PC-3 (cell line): ENCODE measurements around the gene IL6ST. TPM values are rescaled to one million over a fixed set of nuclear protein-coding genes. Genes with fewer than 3 reads are reported as not detected.

Experiments used
- ATAC-seq: fragments of 200-7000 bp; cut with Tn5 transposase; 2 replicates; pipeline ENCODE4 v1.9.1; 2020; ENCODE audit warnings: mild to moderate bottlenecking, moderate library complexity
- BruUV-seq: library from RNA; stranded (reverse); fragments of 400-500 nt; replicated peaks from 2 replicates; lab custom pipeline; 2021; lab: Mats Ljungman, UMichigan
- CTCF ChIA-PET: fragments of 300-600 bp; sonication (Branson Sonifier 250); formaldehyde crosslinking; loops from one replicate; lab custom pipeline; 2022; ENCODE audit warnings: antibody characterized with exemption; lab: Charles Lee
- POLR2A ChIA-PET: fragments of 300-600 bp; sonication (Branson Sonifier 250); formaldehyde crosslinking; loops from one replicate; lab custom pipeline; 2022; ENCODE audit warnings: antibody characterized with exemption; ENCODE audit not compliant: unreplicated experiment; lab: Charles Lee
- DNase-seq: peaks from one replicate; pipeline ENCODE4 v3.0.0-alpha.2; 2015
- H2AFZ ChIP-seq: fragments of 300-600 bp; sonication (generic); 2 replicates; pipeline ENCODE4 v1.6.0; 2016; ENCODE audit warnings: antibody characterized with exemption, low read length
- H3F3A ChIP-seq: fragments of 300-600 bp; sonication (generic); one replicate; pipeline ENCODE4 v1.6.0; 2017; ENCODE audit warnings: antibody characterized with exemption, low read length, control low read depth, mild to moderate bottlenecking; ENCODE audit not compliant: unreplicated experiment
- H3K27ac ChIP-seq: fragments of 300-600 bp; sonication (generic); 2 replicates; pipeline ENCODE4 v1.5.1; 2016; ENCODE audit warnings: mild to moderate bottlenecking, low read length
- H3K27me3 ChIP-seq: fragments of 300-600 bp; sonication (generic); 2 replicates; pipeline ENCODE4 v1.6.1; 2016; ENCODE audit warnings: low read length, mixed read lengths
- H3K36me3 ChIP-seq: fragments of 300-600 bp; sonication (generic); 2 replicates; pipeline ENCODE4 v1.6.1; 2016; ENCODE audit warnings: low read depth, mixed run types, low read length, mixed read lengths
- H3K4me1 ChIP-seq: fragments of 300-600 bp; sonication (generic); 2 replicates; pipeline ENCODE4 v1.5.1; 2016; ENCODE audit warnings: low read length; ENCODE audit not compliant: insufficient read depth
- H3K4me2 ChIP-seq: fragments of 300-600 bp; sonication (generic); 2 replicates; pipeline ENCODE4 v1.6.0; 2016; ENCODE audit warnings: low read length
- H3K4me3 ChIP-seq: fragments of 300-600 bp; sonication (generic); 2 replicates; pipeline ENCODE4 v1.5.1; 2016; ENCODE audit warnings: mild to moderate bottlenecking, low read length, mixed read lengths
- H3K79me2 ChIP-seq: fragments of 300-600 bp; sonication (generic); 2 replicates; pipeline ENCODE4 v1.6.1; 2017; ENCODE audit warnings: low read length, mixed read lengths
- H3K9ac ChIP-seq: fragments of 300-600 bp; sonication (generic); 2 replicates; pipeline ENCODE4 v1.6.0; 2016; ENCODE audit warnings: mild to moderate bottlenecking, low read length
- H3K9me2 ChIP-seq: fragments of 300-600 bp; sonication (generic); replicated peaks from 2 replicates; pipeline ENCODE4 v1.6.1; 2016; ENCODE audit warnings: mixed run types, low read length, mixed read lengths
- H3K9me3 ChIP-seq: fragments of 300-600 bp; sonication (generic); 2 replicates; pipeline ENCODE4 v1.6.1; 2016; ENCODE audit warnings: low read length, mixed read lengths
- H4K20me1 ChIP-seq: fragments of 300-600 bp; sonication (generic); 2 replicates; pipeline ENCODE4 v1.6.1; 2016; ENCODE audit warnings: low read length, mixed read lengths
- EZH2 ChIP-seq: fragments of 300-600 bp; sonication (generic); IDR thresholded peaks from one replicate; pipeline ENCODE4 v1.6.1; 2017; ENCODE audit warnings: antibody characterized with exemption, mild to moderate bottlenecking, low read length; ENCODE audit not compliant: unreplicated experiment
- EZH2phosphoT487 ChIP-seq: fragments of 300-600 bp; sonication (generic); IDR thresholded peaks from 2 replicates; pipeline ENCODE4 v1.6.1; 2018; ENCODE audit warnings: mild to moderate bottlenecking, antibody characterized with exemption, low read length, borderline replicate concordance
- intact Hi-C: fragments of 100-400 bp; cut with micrococcal nuclease; formaldehyde crosslinking; loops from 2 replicates; pipeline ENCODE4 v1.9.0; 2023
- total RNA-seq: library from RNA; depleted of rRNA; stranded (reverse); fragments of >200 nt; gene quantifications from 2 replicates; pipeline ENCODE4 v1.2.3, GENCODE V29; 2014
- TF ChIP-seq, protein P1 (sequence below): fragments of 300-600 bp; sonication (generic); conservative IDR thresholded peaks from 2 replicates; pipeline ENCODE4 v1.5.1; 2017; ENCODE audit warnings: antibody characterized with exemption, low read depth, mild to moderate bottlenecking, low read length

IL6ST gene
- total RNA-seq, 1 experiment from 2014 or later: 28.0 TPM

DNA sequence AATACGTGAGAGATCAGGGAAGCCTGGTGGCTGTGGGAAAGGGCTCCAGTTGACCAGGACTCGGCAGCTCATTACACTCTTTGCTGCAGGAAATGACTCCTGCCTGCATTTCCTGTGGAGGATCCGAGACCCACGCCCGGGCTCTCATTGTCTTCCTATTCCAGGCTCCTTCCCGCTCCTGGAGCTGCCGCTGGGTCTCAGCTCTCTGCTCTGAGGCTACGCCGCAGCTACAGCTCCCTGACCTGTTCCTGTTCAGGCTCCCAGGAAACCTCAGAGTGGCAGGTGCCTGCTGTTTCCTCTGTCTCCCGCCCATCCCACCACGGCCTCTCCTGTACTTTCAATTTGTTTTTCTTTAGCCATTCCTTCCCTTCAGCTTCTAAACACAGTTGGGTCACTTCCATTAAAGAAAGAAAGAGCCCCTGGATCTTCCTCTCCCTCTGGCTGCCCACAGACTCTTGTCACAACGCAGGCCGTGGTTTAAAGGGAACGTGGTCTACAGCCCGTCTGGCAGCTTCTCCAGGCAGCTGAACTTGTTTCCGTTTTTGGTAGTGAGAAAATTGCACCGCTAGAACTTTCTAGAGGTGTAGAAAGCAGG, 71.5 kb downstream of the IL6ST start:
- peak; percentile 76 for ATAC-seq
- no peaks in the 10 kb centered on the region for H3K36me3 ChIP-seq
- POLR2A ChIA-PET: no interaction called here
- DNase-seq: peak; percentile 46
- no peaks in the 10 kb centered on the region for H4K20me1 ChIP-seq
- H3K4me2 ChIP-seq: peak overlapping the region; percentile 76
- BruUV-seq: no TSS peak
- H3K9ac ChIP-seq: peak overlapping the region; percentile 44
- no peak for TF ChIP-seq EZH2phosphoT487
- TF ChIP-seq, protein P1, sequence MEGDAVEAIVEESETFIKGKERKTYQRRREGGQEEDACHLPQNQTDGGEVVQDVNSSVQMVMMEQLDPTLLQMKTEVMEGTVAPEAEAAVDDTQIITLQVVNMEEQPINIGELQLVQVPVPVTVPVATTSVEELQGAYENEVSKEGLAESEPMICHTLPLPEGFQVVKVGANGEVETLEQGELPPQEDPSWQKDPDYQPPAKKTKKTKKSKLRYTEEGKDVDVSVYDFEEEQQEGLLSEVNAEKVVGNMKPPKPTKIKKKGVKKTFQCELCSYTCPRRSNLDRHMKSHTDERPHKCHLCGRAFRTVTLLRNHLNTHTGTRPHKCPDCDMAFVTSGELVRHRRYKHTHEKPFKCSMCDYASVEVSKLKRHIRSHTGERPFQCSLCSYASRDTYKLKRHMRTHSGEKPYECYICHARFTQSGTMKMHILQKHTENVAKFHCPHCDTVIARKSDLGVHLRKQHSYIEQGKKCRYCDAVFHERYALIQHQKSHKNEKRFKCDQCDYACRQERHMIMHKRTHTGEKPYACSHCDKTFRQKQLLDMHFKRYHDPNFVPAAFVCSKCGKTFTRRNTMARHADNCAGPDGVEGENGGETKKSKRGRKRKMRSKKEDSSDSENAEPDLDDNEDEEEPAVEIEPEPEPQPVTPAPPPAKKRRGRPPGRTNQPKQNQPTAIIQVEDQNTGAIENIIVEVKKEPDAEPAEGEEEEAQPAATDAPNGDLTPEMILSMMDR: no peak
- no peak for TF ChIP-seq EZH2
- peaks cover 14% of the 10 kb centered on the region; the same call in 1 of the 2 replicates for H3K4me1 ChIP-seq
- no peaks in the 10 kb centered on the region for H3K9me3 ChIP-seq
- H3K9me2 ChIP-seq: no peaks in the 10 kb centered on the region
- H3K79me2 ChIP-seq: no peaks in the 10 kb centered on the region
- no peak overlapping the region for H3K27ac ChIP-seq
- H2AFZ ChIP-seq: peak overlapping the region; percentile 94
- no peaks in the 10 kb centered on the region for H3K27me3 ChIP-seq
- H3K4me3 ChIP-seq: peak overlapping the region; percentile 62
- intact Hi-C loops: loop anchor here (5.0 to 10.0 kb wide), 3 partner anchors 166 to 518 kb away; partner anchors contain the start of gene SLC38A9
- CTCF ChIA-PET: interaction anchor here (0.6 kb wide), 2 partner anchors 66 to 215 kb away, joined by 3 to 4 read pairs; no protein-coding TSS in a partner anchor
- no peaks in the 10 kb centered on the region for H3F3A ChIP-seq

DNA sequence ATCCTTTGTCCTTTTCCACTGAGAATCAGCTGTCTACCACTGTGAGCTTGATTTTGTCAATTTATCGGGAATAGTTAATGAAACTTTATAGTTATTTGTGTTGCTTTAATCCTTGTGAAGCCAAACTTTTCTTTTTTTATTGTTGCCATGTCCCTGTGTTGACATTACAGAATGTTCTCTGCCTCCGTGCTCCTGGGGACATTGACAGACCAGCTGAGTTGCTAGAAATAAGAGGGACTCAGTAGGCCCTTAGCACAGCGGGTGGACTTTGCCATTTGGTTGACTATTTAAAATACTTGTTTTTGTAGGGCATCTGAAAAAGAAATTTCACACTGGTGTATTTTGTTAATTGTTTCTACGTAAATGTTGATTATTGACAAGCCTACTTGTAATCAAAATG, 73.1 kb downstream of the IL6ST start:
- DNase-seq (no peak), ATAC-seq (no peak)
- no peaks in the 10 kb centered on the region for H3F3A ChIP-seq
- H3K9me3 ChIP-seq: no peaks in the 10 kb centered on the region
- H3K27ac ChIP-seq: no peak overlapping the region
- BruUV-seq: no TSS peak
- H3K4me2 ChIP-seq: no peak overlapping the region
- no peak overlapping the region for H3K9ac ChIP-seq
- ChIA-PET POLR2A (interaction anchor here (0.6 kb wide), 1 partner anchor 203 kb away, joined by 7 read pairs; no protein-coding TSS in a partner anchor), CTCF (no interaction called here)
- TF ChIP-seq EZH2: no peak
- TF ChIP-seq EZH2phosphoT487: no peak
- TF ChIP-seq, protein P1: no peak
- intact Hi-C loops: loop anchor here (5.0 to 10.0 kb wide), 3 partner anchors 164 to 517 kb away; partner anchors contain the start of gene SLC38A9
- no peaks in the 10 kb centered on the region for H4K20me1 ChIP-seq
- H3K36me3 ChIP-seq: no peaks in the 10 kb centered on the region
- H3K4me1 ChIP-seq: peaks cover 14% of the 10 kb centered on the region; the same call in 1 of the 2 replicates
- H3K4me3 ChIP-seq: no peak overlapping the region
- no peaks in the 10 kb centered on the region for H3K9me2 ChIP-seq
- H3K79me2 ChIP-seq: no peaks in the 10 kb centered on the region
- H2AFZ ChIP-seq: no peak overlapping the region
- H3K27me3 ChIP-seq: no peaks in the 10 kb centered on the region

DNA sequence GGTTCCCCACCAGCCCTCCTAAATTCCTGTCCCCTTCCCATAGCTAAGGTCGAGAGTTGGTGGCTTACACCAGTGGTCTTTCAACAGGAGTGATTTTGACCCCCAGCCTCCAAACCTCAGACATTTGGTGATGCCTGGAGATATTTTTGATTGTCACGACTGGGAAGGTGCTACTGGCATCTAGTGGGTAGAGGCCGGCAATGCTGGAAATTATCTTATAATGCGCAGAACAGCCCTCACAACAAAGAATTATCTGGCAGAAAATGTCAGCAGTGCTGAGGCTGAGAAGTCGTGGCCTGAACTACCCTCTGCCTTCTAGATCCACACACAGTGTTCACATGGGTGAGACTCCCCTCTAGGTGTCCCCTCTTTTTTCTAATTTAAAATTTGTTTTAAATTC, 74.0 kb downstream of the IL6ST start:
- ChIA-PET POLR2A (no interaction called here), CTCF (no interaction called here)
- Histone ChIP-seq H3K9me3 (no peaks in the 10 kb centered on the region), H4K20me1 (no peaks in the 10 kb centered on the region), H3K4me1 (peaks cover 14% of the 10 kb centered on the region; the same call in 1 of the 2 replicates), H3K4me2 (no peak overlapping the region), H3K36me3 (no peaks in the 10 kb centered on the region), H3K9ac (no peak overlapping the region), H3K27me3 (no peaks in the 10 kb centered on the region), H3K4me3 (no peak overlapping the region), H3K9me2 (no peaks in the 10 kb centered on the region), H3K27ac (no peak overlapping the region), H3F3A (no peaks in the 10 kb centered on the region), H2AFZ (no peak overlapping the region), H3K79me2 (no peaks in the 10 kb centered on the region)
- intact Hi-C loops: loop anchor here (5.0 to 10.0 kb wide), 3 partner anchors 163 to 516 kb away; partner anchors contain the start of gene SLC38A9
- no TSS peak for BruUV-seq
- TF ChIP-seq, protein P1: peak; percentile 60
- TF ChIP-seq EZH2: no peak
- peak; percentile 41; the same call in 1 of the 2 replicates for ATAC-seq
- peak; percentile 29 for DNase-seq
